NCI-H460 (cell line): ENCODE results near the gene FEM1B. TPM values are rescaled to one million over a fixed set of nuclear protein-coding genes. Genes with fewer than 3 reads are reported as not detected.
A peak's percentile ranks its signal among the peaks of the same experiment; 100 is the strongest.

Source experiments
- DNase-seq: peaks from one replicate; pipeline ENCODE4 v3.0.0-alpha.2; 2016; ENCODE audit warnings: low read depth; ENCODE audit errors: extremely low read depth
- total RNA-seq: library from RNA; depleted of rRNA; stranded (reverse); fragments of >200 nt; shearing (Covaris generic); gene quantifications from 2 replicates; pipeline ENCODE4 v1.2.3, GENCODE V29; 2014

FEM1B gene
- total RNA-seq, 1 experiment from 2014 or later, result 41.0 TPM

- DNase-seq, result peak; percentile 90
Observed at GRCh38 chr15:68256675-68257450, 20.7 kb upstream of the FEM1B start.

GRCh38 chr15:68258692-68259091, 18.9 kb upstream of the FEM1B start:
- no peak for DNase-seq

- DNase-seq, result no peak
Observed at GRCh38 chr15:68259883-68260282, 17.7 kb upstream of the FEM1B start.

GRCh38 chr15:68261241-68261640, 16.3 kb upstream of the FEM1B start:
- no peak for DNase-seq

- DNase-seq, result no peak
Observed at GRCh38 chr15:68261980-68262379, 15.6 kb upstream of the FEM1B start.

- DNase-seq, result no peak
Observed at GRCh38 chr15:68262514-68263356, 14.8 kb upstream of the FEM1B start.

- no peak for DNase-seq
Observed at GRCh38 chr15:68264282-68264681, 13.3 kb upstream of the FEM1B start.

- DNase-seq, result no peak
Observed at GRCh38 chr15:68265081-68265480, 12.5 kb upstream of the FEM1B start.

- no peak for DNase-seq
Observed at GRCh38 chr15:68265674-68266073, 11.9 kb upstream of the FEM1B start.

- DNase-seq, result no peak
Observed at GRCh38 chr15:68268405-68268804, 9.1 kb upstream of the FEM1B start.

GRCh38 chr15:68271854-68272471, 5.6 kb upstream of the FEM1B start:
- no peak for DNase-seq

GRCh38 chr15:68272721-68273271, 4.7 kb upstream of the FEM1B start:
- no peak for DNase-seq

GRCh38 chr15:68274201-68274848, 3.2 kb upstream of the FEM1B start:
- no peak for DNase-seq

GRCh38 chr15:68275165-68275746, 2.3 kb upstream of the FEM1B start:
- no peak for DNase-seq

GRCh38 chr15:68276668-68277067, 877 bp upstream of the FEM1B start:
- no peak for DNase-seq

- no peak for DNase-seq
Observed at GRCh38 chr15:68277131-68277602, 378 bp upstream of the FEM1B start.

GRCh38 chr15:68278345-68278594, 725 bp downstream of the FEM1B start:
- peak; percentile 46 for DNase-seq

- DNase-seq, result no peak
Observed at GRCh38 chr15:68278595-68279405, 1.3 kb downstream of the FEM1B start.
